ENCODE data around the gene CSH1.
"Not testable (repeated sequence)": the region's sequence is repeated elsewhere in the genome, so short reads cannot be mapped to it uniquely, and the experiment has no call there.

Gene CSH1

DNA sequence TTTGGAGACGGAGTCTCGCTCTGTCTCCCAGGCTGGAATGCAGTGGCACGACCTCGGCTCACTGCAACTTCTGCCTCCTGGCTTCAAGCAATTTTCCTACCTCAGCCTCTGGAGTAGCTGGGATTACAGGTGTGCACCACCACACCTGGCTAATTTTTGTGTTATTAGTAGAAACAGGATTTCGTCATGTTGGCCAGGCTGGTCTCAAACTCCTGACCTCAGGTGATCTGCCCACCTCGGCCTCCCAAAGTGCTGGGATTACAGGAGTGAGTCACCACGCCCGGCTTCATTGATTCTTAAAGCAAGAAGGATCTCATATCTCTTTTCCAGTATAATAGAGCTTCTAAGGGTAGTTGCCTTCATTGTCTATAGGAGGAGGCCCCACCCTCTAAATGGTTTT, 8.4 kb upstream of the CSH1 start:
- in situ Hi-C loops (cut with MboI; ENCODE audit: low sequenced_read_pairs): not testable (repeated sequence)

DNA sequence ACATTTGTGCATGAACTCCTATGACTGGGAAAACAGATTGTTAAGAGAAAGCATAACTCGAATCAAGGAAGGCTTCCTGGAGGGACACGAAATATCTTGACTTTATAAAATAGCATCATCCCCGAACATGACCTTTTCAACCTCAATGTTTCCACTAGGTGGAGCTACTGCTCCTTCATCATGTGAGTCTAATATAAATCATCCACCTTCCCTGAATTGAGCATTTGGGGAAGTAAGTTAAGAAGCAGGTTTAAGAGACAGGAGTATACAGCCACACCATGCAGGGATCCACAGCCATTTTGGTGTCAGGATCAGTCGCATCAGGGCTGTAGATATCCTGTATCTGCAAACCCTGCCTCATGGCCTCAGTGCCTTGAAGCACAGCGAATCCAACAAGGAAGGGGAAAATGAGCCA, 7.4 kb upstream of the CSH1 start:
- in situ Hi-C loops (cut with MboI; ENCODE audit: low sequenced_read_pairs): not testable (repeated sequence)

DNA sequence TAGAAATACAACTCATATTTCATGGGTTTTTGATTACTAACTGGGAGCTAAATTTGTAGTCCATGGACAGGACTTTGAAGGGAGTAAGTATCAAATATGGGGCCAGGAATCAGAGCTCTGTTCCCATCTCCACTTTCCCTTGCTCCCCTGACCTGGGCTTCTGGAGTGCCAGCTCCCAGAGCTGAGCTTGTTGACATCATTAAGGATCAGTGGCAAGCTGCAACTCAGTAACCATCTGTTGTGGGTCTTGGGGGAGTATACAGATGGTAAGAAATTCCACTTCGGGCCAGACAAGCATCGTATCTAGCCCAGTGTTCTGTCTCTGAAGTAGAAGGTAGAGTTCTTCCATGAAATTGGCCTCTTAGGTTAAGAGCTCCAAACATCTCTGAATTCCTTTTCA, 5.6 kb upstream of the CSH1 start:
- in situ Hi-C loops (cut with MboI; ENCODE audit: low sequenced_read_pairs): not testable (repeated sequence)

DNA sequence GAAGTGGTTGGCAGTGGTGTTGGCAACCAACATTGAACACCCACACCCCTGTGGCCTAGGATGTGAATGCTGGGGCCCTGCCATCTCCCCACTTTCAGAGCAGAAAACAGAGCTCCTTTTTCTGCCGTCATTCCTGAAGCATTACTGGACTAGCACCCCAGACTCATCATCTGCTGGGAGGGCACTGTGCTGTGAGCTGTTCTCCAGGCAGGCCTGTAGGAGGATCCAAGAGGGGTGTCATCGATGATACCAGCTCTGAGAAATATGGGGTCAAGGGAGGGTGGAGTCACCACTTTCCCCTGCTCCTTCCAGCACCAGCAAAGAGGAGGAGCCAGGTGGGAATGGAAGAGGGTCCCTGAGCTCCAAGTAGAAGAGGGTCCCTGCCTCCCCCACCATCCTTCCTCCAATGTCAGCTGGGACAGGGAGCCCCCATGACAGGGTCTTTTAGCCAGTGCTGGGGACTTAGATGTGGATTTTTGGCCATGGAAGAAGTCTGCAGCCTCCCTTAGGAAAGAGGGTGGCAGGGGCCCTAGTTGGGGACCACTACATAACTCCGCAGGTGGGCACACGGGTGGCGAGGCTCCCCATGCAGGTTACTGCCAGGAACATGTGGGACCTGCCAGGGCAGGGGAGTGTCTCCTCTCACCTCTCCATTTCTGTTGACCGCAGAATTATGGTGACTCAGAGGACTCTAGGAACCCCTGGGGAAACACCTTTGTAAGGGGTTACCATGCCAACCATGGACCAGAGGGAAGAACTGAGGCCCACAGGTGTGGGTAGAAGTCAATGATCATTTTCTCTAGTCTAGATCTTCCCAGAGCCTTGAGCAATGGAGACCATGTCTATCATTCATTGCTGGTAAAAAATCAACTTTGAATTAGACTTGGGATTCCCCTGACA, 2.8 kb upstream of the CSH1 start:
- in situ Hi-C loops (cut with MboI; ENCODE audit: low sequenced_read_pairs): not testable (repeated sequence)

DNA sequence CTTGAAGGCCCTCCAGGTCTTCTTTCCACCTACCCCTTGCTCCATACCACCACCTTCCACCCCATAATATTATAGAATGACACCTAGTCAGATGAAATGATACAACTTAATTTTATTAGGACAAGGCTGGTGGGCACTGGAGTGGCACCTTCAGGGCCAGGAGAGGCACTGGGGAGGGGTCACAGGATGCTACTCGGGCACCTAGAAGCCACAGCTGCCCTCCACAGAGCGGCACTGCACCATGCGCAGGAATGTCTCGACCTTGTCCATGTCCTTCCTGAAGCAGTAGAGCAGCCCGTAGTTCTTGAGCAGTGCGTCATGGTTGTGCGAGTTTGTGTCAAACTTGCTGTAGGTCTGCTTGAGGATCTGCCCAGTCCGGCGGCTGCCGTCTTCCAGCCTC, 1.6 kb downstream of the CSH1 start:
- in situ Hi-C loops (cut with MboI; ENCODE audit: low sequenced_read_pairs): not testable (repeated sequence)

DNA sequence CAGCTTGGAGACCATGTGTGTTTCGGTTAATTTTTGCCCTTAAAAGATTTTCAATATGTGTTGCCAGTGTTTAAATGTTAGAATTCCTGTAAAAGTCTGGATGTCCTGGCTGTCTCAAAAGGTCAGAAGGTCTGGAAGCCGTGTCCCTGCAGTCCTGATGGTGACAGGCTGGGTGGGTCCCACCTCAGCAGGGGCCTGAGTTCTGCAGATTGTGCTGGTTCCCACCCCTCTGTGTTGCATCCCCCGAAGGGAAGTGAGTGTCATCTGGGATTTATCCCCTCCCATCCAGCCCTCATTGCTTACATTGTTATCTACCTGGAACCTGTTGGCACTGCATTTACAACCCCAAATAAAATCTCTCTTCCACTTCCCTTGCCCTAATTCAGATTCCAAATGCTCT, 2.4 kb downstream of the CSH1 start:
- in situ Hi-C loops (cut with MboI; ENCODE audit: low sequenced_read_pairs): not testable (repeated sequence)

DNA sequence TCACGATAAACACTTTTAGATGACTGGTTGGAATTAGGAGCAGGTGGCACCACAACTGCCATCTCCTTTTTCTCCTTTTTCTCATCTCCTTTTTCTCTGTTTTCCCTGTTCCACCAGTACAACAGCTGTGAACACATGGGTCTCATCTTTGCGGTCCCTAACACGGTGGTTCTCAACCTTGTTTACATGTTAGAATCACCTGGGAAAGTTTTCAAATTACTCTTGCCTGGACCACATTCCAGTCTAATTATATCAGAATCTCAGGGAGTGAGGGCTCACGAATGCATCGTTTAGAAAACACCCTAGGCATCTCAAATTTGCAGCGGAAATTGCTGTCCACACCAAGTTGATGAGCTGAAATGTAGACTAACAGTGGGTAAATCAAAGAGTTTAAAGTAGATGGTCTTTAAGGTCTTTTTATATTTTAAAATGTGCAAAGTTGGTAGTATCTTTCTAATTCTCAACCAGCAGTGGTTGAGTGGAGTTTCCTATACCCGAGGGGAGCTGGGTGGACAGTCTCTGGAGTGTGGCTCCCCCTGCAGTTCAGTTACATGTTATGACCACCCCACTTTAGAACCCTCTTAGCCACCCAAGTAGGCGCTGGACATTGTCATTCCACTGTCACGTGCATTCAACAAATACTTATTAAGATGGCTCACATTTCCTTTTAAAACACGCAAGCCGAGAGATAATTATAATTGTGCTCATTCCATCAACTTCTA, 3.9 kb downstream of the CSH1 start:
- in situ Hi-C loops (cut with MboI; ENCODE audit: low sequenced_read_pairs): not testable (repeated sequence)

DNA sequence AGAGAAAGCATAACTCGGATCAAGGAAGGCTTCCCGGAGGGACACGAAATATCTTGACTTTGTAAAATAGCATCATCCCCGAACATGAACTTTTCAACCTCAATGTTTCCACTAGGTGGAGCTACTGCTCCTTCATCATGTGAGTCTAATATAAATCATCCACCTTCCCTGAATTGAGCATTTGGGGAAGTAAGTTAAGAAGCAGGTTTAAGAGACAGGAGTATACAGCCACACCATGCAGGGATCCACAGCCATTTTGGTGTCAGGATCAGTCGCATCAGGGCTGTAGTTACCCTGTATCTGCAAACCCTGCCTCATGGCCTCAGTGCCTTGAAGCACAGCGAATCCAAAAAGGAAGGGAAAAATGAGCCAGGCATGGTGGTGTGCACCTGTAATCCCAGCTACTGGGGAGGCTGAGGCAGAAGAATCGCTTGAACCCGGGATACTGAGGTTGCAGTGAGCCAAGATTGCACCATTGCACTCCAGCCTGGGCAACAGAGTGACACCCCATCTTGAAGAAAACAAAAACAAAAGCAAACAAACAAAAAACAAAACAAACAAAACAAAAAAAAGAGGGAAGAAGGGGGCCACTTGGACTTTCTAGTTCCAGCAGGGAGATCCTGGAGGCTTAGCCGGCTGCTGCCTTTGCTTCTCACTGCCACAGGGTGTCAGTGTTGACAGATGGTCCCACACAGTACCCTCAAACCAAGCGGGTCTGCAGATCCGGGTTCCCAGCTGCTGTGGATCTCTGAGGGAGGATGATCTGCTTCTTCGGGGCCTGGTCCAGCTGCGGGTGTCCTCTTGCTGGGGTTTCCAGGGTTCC, 7.1 kb downstream of the CSH1 start:
- in situ Hi-C loops (cut with MboI; ENCODE audit: low sequenced_read_pairs): not testable (repeated sequence)

DNA sequence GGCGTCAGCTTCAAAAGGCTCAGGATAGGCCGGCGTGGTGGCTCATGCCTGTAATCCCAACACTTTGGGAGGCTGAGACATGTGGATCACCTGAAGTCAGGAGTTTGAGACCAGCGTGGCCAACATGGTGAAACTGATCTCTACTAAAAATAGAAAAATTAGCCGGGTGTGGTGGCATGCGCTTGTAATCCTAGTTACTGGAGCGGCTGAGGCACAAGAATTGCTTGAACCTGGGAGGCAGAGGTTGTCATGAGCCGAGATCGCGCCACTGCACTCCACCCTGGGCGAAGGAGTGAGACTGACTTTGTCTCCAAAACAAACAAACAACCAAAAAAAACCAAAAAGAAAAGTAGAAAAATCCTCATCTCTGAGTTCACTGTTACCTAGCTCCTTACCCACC, 11.3 kb downstream of the CSH1 start:
- in situ Hi-C loops (cut with MboI; ENCODE audit: low sequenced_read_pairs): not testable (repeated sequence)

DNA sequence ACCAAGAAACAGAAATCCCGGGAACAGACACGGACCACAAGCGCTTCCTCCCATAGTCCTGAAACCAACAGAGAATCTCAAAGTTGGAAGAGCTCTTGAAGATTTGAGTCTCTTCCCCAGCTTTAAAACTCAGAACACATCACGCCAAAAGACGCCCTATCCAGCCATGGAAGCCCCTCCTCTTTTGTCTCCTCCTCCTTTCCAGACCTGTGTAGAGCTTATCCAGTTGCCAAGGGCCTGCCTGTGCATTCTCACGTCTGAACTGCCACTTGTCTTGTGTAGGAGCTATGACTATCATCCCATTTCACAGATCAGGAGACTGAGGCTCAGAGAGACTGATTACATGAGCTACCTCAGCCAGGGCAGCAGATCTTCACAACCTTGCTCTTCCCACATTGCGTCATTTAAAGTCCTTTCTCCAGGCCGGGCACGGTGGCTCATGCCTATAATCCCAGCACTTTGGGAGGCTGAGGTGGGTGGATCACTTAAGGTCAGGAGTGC, 13.7 kb downstream of the CSH1 start:
- in situ Hi-C loops (cut with MboI; ENCODE audit: low sequenced_read_pairs): not testable (repeated sequence)

DNA sequence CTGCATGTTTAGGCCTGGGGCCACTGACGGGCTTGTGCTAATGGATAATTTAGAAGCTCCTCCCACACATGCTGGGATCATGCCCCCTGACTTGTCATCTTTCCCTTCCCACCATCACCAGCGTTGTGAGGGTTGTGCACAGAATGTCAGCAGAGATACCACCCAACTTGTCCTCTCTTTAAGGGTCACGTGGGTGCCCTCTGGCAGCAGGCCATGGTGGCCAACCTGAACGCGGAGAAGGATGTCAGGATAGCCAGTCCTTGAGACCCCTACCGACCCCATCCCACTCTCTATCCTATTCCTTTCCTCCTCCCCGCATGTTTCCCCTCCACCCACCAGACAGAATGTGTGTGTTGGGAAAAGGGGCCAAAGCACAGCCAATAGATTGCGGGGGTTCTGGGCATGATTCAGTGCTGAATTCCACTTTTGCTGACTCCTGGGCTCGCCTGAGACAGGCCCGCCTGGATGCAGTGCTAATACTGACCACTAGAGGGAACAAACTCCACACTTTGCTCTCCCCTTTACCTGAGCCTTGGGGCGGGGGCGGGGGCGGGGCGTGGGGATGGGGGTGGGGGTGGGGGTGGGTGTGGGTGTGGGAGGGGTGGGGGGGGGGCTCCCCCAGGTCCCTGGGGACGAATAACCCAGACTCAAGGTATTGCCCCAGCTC, 14.3 kb downstream of the CSH1 start, which contains the start of gene GH2:
Gene GH2 (minus strand): TSS at position 10 of the 667 bp plus-strand sequence. CDS start 143 bp downstream, outside the sequence.
- in situ Hi-C loops (cut with MboI; ENCODE audit: low sequenced_read_pairs): no loop called here

DNA sequence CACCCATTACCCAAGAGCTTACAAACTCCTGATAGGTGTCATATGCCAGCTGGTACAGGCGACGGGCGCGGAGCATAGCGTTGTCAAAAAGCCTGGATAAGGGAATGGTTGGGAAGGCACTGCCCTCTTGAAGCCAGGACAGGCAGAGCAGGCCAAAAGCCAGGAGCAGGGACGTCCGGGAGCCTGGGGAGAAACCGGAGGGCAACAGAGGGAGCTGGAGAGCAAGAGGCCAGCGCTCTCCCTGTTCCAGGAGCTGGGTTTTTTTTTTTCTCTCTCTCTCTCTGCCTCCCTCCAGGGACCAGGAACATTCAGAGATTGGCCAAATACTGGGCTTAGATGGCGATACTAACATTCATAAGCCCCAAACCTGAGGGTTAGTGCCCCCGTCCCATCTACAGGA, 15.0 kb downstream of the CSH1 start:
- in situ Hi-C loops (cut with MboI; ENCODE audit: low sequenced_read_pairs): not testable (repeated sequence)

DNA sequence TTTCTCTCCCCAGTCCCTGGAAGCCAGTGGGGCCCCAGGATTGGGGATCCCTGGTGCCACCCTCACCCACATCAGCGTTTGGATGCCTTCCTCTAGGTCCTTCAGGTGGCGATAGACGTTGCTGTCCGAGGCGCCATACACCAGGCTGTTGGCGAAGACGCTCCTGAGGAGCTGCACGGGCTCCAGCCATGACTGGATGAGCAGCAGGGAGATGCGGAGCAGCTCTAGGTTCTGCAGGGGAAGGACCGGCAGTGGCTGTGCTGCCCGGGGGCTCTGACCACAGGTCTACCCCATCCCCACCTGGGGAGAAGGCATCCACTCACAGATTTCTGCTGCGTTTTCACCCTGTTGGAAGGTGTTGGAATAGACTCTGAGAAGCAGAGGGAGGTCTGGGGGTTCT, 15.7 kb downstream of the CSH1 start:
- in situ Hi-C loops (cut with MboI; ENCODE audit: low sequenced_read_pairs): no loop called here

DNA sequence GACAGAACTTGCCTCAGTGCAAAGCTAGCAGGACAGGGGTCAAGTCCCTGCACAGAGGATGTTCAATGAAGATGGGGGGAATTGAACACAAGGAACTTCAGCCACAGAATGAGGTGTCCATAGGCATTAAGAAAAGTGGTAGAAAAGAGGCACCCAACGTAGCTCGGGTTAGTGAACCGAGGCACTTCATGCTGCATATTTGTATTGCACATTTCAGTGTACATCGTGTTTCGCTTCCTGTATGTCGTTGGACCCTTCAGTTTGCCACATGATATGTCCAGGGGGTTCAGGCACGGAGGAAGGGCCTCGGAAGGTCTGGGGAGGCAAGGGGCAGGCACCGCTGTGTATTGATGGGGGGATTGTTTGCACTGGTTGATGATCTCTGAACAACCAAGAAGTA, 18.0 kb downstream of the CSH1 start:
- in situ Hi-C loops (cut with MboI; ENCODE audit: low sequenced_read_pairs): not testable (repeated sequence)

DNA sequence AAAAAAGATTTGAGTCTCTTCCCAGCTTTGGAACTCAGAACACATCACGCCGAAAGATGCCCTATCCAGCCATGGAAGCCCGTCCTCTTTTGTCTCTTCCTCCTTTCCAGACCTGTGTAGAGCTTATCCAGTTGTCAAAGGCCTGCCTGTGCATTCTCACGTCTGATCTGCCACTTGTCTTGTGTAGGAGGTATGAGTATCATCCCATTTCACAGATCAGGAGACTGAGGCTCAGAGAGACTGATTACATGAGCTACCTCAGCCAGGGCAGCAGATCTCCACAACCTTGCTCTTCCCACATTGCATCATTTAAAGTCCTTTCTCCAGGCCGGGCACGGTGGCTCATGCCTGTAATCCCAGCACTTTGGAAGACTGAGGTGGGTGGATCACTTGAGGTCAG, 21.7 kb downstream of the CSH1 start:
- in situ Hi-C loops (cut with MboI; ENCODE audit: low sequenced_read_pairs): not testable (repeated sequence)

DNA sequence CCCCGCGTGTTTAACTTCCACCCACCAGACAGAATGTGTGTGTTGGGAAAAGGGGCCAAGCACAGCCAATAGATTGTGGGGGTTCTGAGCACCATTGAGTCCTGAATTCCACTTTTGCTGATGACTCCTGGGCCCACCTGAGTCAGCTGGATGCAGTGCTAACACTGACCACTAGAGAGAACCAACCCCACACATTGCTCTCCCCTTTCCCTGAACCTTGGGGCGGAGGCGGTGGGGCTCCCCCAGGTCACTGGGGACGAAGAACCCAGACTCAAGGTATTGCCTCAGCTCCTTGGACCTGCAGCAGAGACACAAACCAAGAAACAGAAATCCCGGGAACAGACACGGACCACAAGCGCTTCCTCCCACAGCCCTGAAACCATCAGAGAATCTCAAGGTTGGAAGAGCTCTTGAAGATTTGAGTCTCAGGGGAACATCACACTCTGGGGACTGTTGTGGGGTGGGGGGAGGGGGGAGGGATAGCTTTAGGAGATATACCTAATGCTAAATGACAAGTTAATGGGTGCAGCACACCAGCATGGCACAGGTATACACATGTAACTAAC, 22.2 kb downstream of the CSH1 start:
- in situ Hi-C loops (cut with MboI; ENCODE audit: low sequenced_read_pairs): not testable (repeated sequence)

DNA sequence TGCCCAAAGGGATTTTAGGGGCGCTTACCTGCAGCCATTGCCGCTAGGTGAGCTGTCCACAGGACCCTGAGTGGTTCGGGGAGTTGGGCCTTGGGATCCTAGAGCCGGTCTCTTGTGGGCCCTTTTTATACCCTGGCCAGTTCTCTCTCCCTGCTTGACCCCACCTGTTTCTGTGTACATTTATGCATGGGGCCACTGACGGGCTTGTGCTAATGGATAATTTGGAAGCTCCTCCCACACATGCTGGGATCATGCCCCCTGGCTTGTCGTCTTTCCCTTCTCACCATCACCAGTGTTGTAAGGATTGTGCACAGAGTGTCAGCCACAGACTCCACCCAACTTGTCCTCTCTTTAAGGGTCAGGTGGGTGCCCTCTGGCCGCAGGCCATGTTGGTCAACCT, 22.8 kb downstream of the CSH1 start, which contains the start of gene CSH2:
Gene CSH2 (minus strand): TSS at position 101 of the 400 bp plus-strand sequence. CDS start 63 bp downstream, at position 38.
- in situ Hi-C loops (cut with MboI; ENCODE audit: low sequenced_read_pairs): not testable (repeated sequence)

DNA sequence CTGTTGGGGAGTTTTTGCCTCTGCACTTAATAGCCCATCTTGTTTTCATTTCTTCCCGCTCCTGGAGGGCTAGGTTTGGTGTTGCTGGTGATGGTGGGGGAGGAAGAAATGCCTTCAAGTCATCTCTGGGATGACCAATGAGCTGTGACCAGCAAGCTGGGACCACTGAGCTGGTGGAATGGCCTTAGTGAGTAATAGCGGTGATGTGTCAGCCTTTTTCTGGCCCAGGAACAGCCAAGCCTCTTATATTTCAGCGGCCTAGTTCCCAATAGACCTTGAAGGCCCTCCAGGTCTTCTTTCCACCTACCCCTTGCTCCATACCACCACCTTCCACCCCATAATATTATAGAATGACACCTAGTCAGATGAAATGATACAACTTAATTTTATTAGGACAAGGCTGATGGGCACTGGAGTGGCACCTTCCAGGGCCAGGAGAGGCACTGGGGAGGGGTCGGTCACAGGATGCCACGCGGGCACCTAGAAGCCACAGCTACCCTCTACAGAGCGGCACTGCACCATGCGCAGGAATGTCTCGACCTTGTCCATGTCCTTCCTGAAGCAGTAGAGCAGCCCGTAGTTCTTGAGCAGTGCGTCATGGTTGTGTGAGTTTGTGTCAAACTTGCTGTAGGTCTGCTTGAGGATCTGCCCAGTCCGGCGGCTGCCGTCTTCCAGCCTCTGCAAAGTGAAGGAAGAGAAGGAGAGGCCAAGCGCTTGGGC, 24.6 kb downstream of the CSH1 start:
- in situ Hi-C loops (cut with MboI; ENCODE audit: low sequenced_read_pairs): not testable (repeated sequence)

DNA sequence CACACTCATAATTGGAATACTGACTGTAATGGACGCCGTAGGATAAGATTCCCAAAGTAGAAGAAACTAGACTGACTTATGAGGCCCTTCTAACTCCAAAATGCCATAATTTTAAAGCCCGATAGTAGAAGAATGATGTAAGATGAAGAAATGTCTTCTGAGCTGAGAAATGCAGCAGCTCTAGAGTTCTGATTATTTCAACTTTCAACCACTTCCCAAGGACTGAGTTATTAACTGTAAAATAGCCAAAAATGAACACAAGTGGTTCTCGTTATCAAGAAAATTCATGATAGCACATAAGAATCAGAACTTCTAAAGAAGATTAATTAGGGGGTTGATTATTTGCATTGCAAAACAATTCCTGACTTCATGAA, 26.1 kb downstream of the CSH1 start:
- in situ Hi-C loops (cut with MboI; ENCODE audit: low sequenced_read_pairs): not testable (repeated sequence)
